ENCODE results near the gene PLEKHD1. TPM values are rescaled to one million over a fixed set of nuclear protein-coding genes. Genes with fewer than 3 reads are reported as not detected.

Gene PLEKHD1
- total and polyA plus RNA-seq, 2 donors (not counting 1 experiment from before 2014, with no cell fraction given) = 0.12 TPM

DNA sequence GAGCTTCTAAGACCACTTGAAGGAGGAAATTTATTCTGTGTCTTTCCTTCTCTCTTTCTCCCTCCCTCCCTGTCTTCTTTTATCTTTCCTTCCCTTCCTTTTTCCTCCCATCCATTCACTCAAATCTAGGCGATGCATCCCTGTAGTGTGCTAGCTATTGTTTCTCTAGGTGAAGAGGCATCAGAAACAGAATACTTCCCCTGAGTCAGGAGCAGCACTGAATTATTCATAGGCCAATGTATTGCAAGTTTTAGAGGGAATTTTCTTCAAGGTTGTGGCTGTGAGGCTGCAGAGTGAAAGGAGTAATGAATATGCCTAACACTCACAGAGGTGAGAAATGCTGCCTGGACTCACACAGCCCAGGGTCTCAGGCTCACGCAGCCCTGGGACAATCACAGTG, 67.0 kb downstream of the PLEKHD1 start:
- POLR2A ChIA-PET = no interaction called here
- Mint-ChIP-seq H3K27ac (no peak overlapping the region), H3K4me1 (peaks cover 2% of the 10 kb centered on the region), H3K4me3 (no peak overlapping the region), H3K27me3 (peaks cover 60% of the 10 kb centered on the region), H3K9me3 (ENCODE audit: insufficient read depth) (no peaks in the 10 kb centered on the region)
- intact Hi-C loops (cut with micrococcal nuclease) = no loop called here
- Histone ChIP-seq H3K4me3 (ENCODE audit: control extremely low read depth in 1 of 5, extremely low read depth in 1 of 5, insufficient read depth in 1 of 5, low read depth in 2 of 5, low read length in 4 of 5) (no peak overlapping the region), H3K79me2 (ENCODE audit: control insufficient read depth, insufficient read depth, low read length) (no peaks in the 10 kb centered on the region), H3K4me1 (ENCODE audit: control insufficient read depth in 2 of 2, insufficient read depth in 2 of 2, low read length in 2 of 2) (no peaks in the 10 kb centered on the region), H3K36me3 (replicated peaks in 1 of 2; ENCODE audit: control extremely low read depth in 1 of 2, control insufficient read depth in 1 of 2, extremely low read depth in 1 of 2, insufficient read depth in 2 of 2, low read length in 1 of 2) (no peaks in the 10 kb centered on the region), H3K27ac (ENCODE audit: low read length in 2 of 2) (no peak overlapping the region), H2AFZ (ENCODE audit: insufficient read depth, low read depth, low read length, poor library complexity, severe bottlenecking) (no peak overlapping the region), H3K9me3 (ENCODE audit: control extremely low read depth in 1 of 3, control insufficient read depth in 2 of 3, insufficient read depth in 1 of 3, low read length in 2 of 3) (no peaks in the 10 kb centered on the region), H3K4me2 (replicated peaks; ENCODE audit: low read depth, low read length, poor library complexity, severe bottlenecking) (no peak overlapping the region), H4K20me1 (ENCODE audit: control insufficient read depth, insufficient read depth, low read length, poor library complexity, severe bottlenecking) (no peaks in the 10 kb centered on the region), H3K9ac (ENCODE audit: low read length) (no peak overlapping the region), H3K27me3 (replicated peaks in 1 of 4; ENCODE audit: control extremely low read depth in 1 of 4, control insufficient read depth in 3 of 4, insufficient read depth in 4 of 4, low read length in 3 of 4) (peaks cover 0 to 30% (median 4%) of the 10 kb centered on the region in 4 experiments)
- CTCF ChIA-PET = no interaction called here
- TF ChIP-seq, protein P1, sequence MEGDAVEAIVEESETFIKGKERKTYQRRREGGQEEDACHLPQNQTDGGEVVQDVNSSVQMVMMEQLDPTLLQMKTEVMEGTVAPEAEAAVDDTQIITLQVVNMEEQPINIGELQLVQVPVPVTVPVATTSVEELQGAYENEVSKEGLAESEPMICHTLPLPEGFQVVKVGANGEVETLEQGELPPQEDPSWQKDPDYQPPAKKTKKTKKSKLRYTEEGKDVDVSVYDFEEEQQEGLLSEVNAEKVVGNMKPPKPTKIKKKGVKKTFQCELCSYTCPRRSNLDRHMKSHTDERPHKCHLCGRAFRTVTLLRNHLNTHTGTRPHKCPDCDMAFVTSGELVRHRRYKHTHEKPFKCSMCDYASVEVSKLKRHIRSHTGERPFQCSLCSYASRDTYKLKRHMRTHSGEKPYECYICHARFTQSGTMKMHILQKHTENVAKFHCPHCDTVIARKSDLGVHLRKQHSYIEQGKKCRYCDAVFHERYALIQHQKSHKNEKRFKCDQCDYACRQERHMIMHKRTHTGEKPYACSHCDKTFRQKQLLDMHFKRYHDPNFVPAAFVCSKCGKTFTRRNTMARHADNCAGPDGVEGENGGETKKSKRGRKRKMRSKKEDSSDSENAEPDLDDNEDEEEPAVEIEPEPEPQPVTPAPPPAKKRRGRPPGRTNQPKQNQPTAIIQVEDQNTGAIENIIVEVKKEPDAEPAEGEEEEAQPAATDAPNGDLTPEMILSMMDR (IDR thresholded peaks at IDR 0.05) = no peak
- TF ChIP-seq EZH2 (IDR thresholded peaks at IDR 0.05; ENCODE audit: borderline replicate concordance, insufficient read depth, low read depth, low read length, poor library complexity, severe bottlenecking) = no peak
- DNase-seq (no peak), ATAC-seq (ENCODE audit: low read depth) (no peak)
- 80% methylated on average over 1 of the region's 2 CpGs for WGBS (ENCODE audit: insufficient coverage)

DNA sequence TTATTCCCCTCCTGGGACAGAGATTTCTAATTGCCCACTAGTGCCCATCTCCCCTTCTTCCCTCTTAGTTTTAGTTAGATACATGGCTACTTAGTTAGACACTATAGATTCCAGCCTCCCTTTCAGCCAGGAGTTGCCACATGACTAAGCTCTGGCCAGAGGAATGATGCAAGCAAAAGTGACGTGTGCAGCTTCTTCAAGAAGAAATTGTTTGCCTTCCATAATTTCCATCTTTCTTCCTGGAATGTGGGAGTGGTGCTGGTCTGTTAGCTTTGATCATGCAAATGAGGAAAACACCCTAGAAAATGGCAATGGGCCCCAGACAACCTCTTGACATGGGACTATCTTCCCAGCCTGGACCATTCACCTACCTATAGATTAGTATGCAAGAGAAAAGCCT, 68.7 kb downstream of the PLEKHD1 start:
- peaks cover 0 to 21% (median 1%) of the 10 kb centered on the region in 4 experiments for H3K27me3 ChIP-seq (replicated peaks in 1 of 4; ENCODE audit: control extremely low read depth in 1 of 4, control insufficient read depth in 3 of 4, insufficient read depth in 4 of 4, low read length in 3 of 4)
- no CpG with 5 or more reads among the region's 1 CpG for WGBS (ENCODE audit: insufficient coverage)
- H3K4me1 ChIP-seq (ENCODE audit: control insufficient read depth in 2 of 2, insufficient read depth in 2 of 2, low read length in 2 of 2) = no peaks in the 10 kb centered on the region
- no peak overlapping the region for H2AFZ ChIP-seq (ENCODE audit: insufficient read depth, low read depth, low read length, poor library complexity, severe bottlenecking)
- no peaks in the 10 kb centered on the region for H4K20me1 ChIP-seq (ENCODE audit: control insufficient read depth, insufficient read depth, low read length, poor library complexity, severe bottlenecking)
- intact Hi-C loops (cut with micrococcal nuclease) = no loop called here
- H3K36me3 ChIP-seq (replicated peaks in 1 of 2; ENCODE audit: control extremely low read depth in 1 of 2, control insufficient read depth in 1 of 2, extremely low read depth in 1 of 2, insufficient read depth in 2 of 2, low read length in 1 of 2) = no peaks in the 10 kb centered on the region
- POLR2A ChIA-PET = no interaction called here
- no peak overlapping the region for H3K9ac ChIP-seq (ENCODE audit: low read length)
- no peak overlapping the region for H3K4me3 ChIP-seq (ENCODE audit: control extremely low read depth in 1 of 5, extremely low read depth in 1 of 5, insufficient read depth in 1 of 5, low read depth in 2 of 5, low read length in 4 of 5)
- H3K4me3 Mint-ChIP-seq = no peak overlapping the region
- TF ChIP-seq, protein P1 (IDR thresholded peaks at IDR 0.05) = no peak
- no peak for TF ChIP-seq EZH2 (IDR thresholded peaks at IDR 0.05; ENCODE audit: borderline replicate concordance, insufficient read depth, low read depth, low read length, poor library complexity, severe bottlenecking)
- peaks cover 59% of the 10 kb centered on the region for H3K27me3 Mint-ChIP-seq
- CTCF ChIA-PET = no interaction called here
- no peaks in the 10 kb centered on the region for H3K9me3 ChIP-seq (ENCODE audit: control extremely low read depth in 1 of 3, control insufficient read depth in 2 of 3, insufficient read depth in 1 of 3, low read length in 2 of 3)
- no peak overlapping the region for H3K27ac ChIP-seq (ENCODE audit: low read length in 2 of 2)
- DNase-seq = no peak
- no peaks in the 10 kb centered on the region for H3K9me3 Mint-ChIP-seq (ENCODE audit: insufficient read depth)
- ATAC-seq (ENCODE audit: low read depth) = no peak
- H3K4me2 ChIP-seq (replicated peaks; ENCODE audit: low read depth, low read length, poor library complexity, severe bottlenecking) = no peak overlapping the region
- no peaks in the 10 kb centered on the region for H3K79me2 ChIP-seq (ENCODE audit: control insufficient read depth, insufficient read depth, low read length)
- H3K27ac Mint-ChIP-seq = no peak overlapping the region
- no peaks in the 10 kb centered on the region for H3K4me1 Mint-ChIP-seq

Measured in B cell (primary cell).